ENCODE data around the gene LARP7. TPM values are rescaled to one million over a fixed set of nuclear protein-coding genes. Genes with fewer than 3 reads are reported as not detected.
A peak's percentile ranks its signal among the peaks of the same experiment; 100 is the strongest.
"Not testable (repeated sequence)": the region's sequence is repeated elsewhere in the genome, so short reads cannot be mapped to it uniquely, and the experiment has no call there.

Gene LARP7
- total RNA-seq, 3 donors from 2014 or later (not counting 1 experiment from before 2014, with no cell fraction given): 45.7 to 55.4 (median 48.4) TPM

DNA sequence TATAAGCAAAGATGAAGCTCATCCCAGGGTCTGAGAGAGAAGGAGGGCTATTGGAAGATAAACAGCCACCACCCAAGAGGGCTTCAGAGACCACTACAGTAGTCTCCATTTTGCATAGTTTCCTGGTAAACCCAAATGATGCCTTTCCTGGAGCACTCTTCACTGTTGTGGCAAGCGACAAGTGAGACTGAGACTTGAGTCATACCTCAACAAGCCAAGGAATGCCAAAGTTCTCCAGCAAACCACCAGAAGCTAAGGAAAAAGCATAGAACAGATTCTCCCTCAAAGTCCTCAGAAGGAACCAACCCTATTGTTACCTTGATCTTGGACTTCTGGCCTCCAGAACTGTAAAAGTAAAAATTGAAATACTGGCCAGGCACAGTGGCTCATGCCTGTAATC is 65.9 kb downstream of the LARP7 start:
- Mint-ChIP-seq H3K9me3 (no peaks in the 10 kb centered on the region), H3K36me3 (no peaks in the 10 kb centered on the region), H3K27ac (no peak overlapping the region), H3K27me3 (ENCODE audit: low read depth in 2 of 2) (peaks cover 42 to 58% of the 10 kb centered on the region in 2 donors), H3K4me1 (peaks cover 15% of the 10 kb centered on the region in 2 donors), H3K4me3 (no peak overlapping the region)
- intact Hi-C loops (cut with micrococcal nuclease): no loop called here
- DNase-seq (no peak), ATAC-seq (no peak)
- no peaks in the 10 kb centered on the region for H3K9me3 ChIP-seq (ENCODE audit: control insufficient read depth, insufficient read depth, low read length)
- no peak overlapping the region for H3K27ac ChIP-seq (ENCODE audit: low read length)
- TF ChIP-seq, protein P1, sequence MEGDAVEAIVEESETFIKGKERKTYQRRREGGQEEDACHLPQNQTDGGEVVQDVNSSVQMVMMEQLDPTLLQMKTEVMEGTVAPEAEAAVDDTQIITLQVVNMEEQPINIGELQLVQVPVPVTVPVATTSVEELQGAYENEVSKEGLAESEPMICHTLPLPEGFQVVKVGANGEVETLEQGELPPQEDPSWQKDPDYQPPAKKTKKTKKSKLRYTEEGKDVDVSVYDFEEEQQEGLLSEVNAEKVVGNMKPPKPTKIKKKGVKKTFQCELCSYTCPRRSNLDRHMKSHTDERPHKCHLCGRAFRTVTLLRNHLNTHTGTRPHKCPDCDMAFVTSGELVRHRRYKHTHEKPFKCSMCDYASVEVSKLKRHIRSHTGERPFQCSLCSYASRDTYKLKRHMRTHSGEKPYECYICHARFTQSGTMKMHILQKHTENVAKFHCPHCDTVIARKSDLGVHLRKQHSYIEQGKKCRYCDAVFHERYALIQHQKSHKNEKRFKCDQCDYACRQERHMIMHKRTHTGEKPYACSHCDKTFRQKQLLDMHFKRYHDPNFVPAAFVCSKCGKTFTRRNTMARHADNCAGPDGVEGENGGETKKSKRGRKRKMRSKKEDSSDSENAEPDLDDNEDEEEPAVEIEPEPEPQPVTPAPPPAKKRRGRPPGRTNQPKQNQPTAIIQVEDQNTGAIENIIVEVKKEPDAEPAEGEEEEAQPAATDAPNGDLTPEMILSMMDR (IDR thresholded peaks at IDR 0.05): no peak
- no peaks in the 10 kb centered on the region for H3K36me3 ChIP-seq (ENCODE audit: control insufficient read depth, insufficient read depth, low read length)
- H3K4me3 ChIP-seq (ENCODE audit: low read length): no peak overlapping the region
- WGBS (ENCODE audit: insufficient coverage): 95% methylated on average over 1 of the region's 1 CpG
- peaks cover 30% of the 10 kb centered on the region for H3K27me3 ChIP-seq (ENCODE audit: control insufficient read depth, insufficient read depth, low read length)
- H3K4me1 ChIP-seq (ENCODE audit: control insufficient read depth, insufficient read depth, low read length): peaks cover 13% of the 10 kb centered on the region

DNA sequence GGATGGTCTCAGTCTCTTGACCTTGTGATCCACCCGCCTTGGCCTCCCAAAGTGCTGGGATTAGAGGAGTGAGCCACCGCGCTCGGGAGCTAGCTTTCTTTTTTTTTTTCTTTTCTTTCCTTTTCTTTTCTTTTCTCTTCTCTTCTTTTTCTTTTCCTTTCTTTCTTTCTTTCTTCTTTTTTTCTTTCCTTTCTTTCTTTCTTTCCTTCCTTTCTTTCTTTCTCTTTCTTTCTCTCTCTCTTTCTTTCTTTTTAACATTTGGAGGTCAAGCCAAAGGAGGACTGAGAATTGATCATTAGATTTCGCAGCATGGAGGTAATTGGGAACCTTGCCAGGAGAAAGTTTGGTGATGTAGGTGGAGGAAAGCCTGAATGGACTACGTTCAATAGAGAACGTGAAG is 67.4 kb downstream of the LARP7 start:
- intact Hi-C loops (cut with micrococcal nuclease): no loop called here
- H3K4me3 ChIP-seq (ENCODE audit: low read length): no peak overlapping the region
- 86% methylated on average over 7 of the region's 7 CpGs for WGBS (ENCODE audit: insufficient coverage)
- Mint-ChIP-seq H3K4me1 (peaks cover 15% of the 10 kb centered on the region in 2 donors), H3K27me3 (ENCODE audit: low read depth in 2 of 2) (peaks cover 40 to 58% of the 10 kb centered on the region in 2 donors), H3K9me3 (no peaks in the 10 kb centered on the region), H3K4me3 (peak overlapping the region; percentile 84), H3K36me3 (no peaks in the 10 kb centered on the region), H3K27ac (no peak overlapping the region)
- peaks cover 13% of the 10 kb centered on the region for H3K4me1 ChIP-seq (ENCODE audit: control insufficient read depth, insufficient read depth, low read length)
- DNase-seq: no peak
- TF ChIP-seq, protein P1 (IDR thresholded peaks at IDR 0.05): no peak
- no peaks in the 10 kb centered on the region for H3K36me3 ChIP-seq (ENCODE audit: control insufficient read depth, insufficient read depth, low read length)
- H3K27me3 ChIP-seq (ENCODE audit: control insufficient read depth, insufficient read depth, low read length): peaks cover 39% of the 10 kb centered on the region
- no peaks in the 10 kb centered on the region for H3K9me3 ChIP-seq (ENCODE audit: control insufficient read depth, insufficient read depth, low read length)
- ATAC-seq: no peak
- no peak overlapping the region for H3K27ac ChIP-seq (ENCODE audit: low read length)

DNA sequence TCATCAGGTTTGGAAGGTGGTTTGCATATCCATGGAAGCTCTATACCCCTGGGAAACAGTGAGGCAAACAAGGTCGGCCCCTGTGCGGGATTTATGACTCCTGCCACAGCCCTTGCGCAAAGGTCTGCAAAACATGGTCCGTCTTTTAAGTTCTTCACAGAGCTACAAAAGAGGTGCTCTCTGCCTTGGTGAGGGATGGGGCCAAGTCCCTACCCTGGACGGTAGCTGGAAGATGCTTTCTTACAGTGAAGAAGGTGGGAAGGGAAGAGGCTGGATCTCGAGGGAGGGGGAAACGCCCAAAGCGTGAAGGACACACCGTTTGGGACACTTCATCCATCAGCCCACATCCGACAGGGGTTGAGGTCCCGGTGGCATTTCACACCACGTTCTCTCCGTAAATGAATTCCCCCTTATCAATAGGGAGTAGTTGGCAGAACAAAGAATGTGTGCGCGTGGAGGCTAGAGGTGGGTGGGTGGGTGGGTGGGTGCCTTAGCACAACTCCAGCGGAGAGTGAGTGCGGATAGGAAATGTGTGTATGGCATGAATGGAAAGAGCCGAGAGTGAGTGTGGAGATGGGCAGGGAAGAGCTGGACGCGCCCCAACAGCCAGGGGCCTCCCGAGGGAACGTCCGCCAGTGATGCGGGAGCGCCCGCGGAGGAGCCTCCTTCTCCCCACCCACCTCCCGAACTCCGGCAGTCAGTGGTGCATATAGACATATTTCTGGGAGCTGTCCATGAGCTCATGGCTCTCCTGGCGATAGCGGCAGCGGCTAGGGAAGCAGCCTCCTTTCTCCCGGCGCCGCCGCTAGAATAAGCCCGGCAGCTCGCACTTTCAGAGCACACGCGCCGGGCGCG is 68.3 kb downstream of the LARP7 start:
- TF ChIP-seq, protein P1 (IDR thresholded peaks at IDR 0.05): no peak
- Mint-ChIP-seq H3K4me3 (peak overlapping the region; percentile 84), H3K27me3 (ENCODE audit: low read depth in 2 of 2) (peaks cover 37 to 56% of the 10 kb centered on the region in 2 donors), H3K9me3 (no peaks in the 10 kb centered on the region), H3K4me1 (peaks cover 15% of the 10 kb centered on the region in 2 donors), H3K27ac (no peak overlapping the region), H3K36me3 (no peaks in the 10 kb centered on the region)
- ATAC-seq (peak in 2 of 3 donors; percentile 6 to 38), DNase-seq (peak in 1 of 2 donors; percentile 7)
- no peaks in the 10 kb centered on the region for H3K9me3 ChIP-seq (ENCODE audit: control insufficient read depth, insufficient read depth, low read length)
- peaks cover 44% of the 10 kb centered on the region for H3K27me3 ChIP-seq (ENCODE audit: control insufficient read depth, insufficient read depth, low read length)
- no peak overlapping the region for H3K27ac ChIP-seq (ENCODE audit: low read length)
- H3K4me1 ChIP-seq (ENCODE audit: control insufficient read depth, insufficient read depth, low read length): peaks cover 13% of the 10 kb centered on the region
- H3K36me3 ChIP-seq (ENCODE audit: control insufficient read depth, insufficient read depth, low read length): no peaks in the 10 kb centered on the region
- H3K4me3 ChIP-seq (ENCODE audit: low read length): no peak overlapping the region
- WGBS (ENCODE audit: insufficient coverage): 4% methylated on average over 32 of the region's 43 CpGs
- intact Hi-C loops (cut with micrococcal nuclease): no loop called here

DNA sequence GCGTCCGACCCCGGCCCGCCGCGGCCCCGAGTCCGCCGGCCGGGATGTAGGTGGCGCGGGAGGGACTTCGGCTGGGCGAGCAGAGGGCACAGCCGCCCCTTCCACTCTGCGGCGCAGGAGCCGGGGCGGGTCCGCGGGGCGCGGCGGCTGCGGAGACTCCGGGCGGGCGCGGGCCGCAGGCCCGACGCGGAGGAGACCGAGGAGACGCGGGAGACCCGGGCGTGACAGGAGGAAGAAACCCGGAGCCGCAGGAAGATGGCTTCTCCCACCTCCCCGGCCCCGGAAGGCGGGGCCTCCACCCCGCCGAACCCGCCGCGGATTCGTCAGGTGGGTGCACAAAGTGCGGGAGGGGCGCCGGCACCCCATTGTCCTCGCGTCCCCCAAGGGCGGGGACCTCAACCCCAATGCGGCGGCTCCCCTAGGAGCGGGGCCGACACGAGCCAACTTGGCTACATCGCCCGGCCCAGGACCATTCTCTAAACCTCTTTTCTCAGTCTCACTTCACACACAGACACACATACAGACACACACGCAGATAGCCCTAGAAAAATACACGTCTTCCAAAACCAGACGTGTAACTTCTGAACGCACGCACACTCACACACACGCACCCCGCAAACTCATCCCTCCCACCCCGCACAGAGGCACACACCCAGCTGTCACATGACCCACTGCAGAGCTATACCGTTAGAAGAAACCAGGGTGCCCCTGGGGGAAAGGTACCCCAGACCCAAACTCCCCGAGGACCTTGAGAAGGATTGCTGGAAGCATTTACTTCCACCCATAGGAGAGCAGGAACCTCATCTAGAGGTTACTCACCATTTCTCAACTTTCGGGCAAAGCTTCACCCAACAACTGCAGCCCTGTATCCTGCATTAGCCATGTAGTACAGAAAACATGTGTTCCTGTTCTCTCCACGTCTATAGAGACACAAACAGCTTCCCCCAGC is 69.2 kb downstream of the LARP7 start:
- H3K36me3 ChIP-seq (ENCODE audit: control insufficient read depth, insufficient read depth, low read length); H3K27ac ChIP-seq (ENCODE audit: low read length); intact Hi-C loops (cut with micrococcal nuclease); H3K9me3 ChIP-seq (ENCODE audit: control insufficient read depth, insufficient read depth, low read length); H3K9me3 Mint-ChIP-seq; H3K27ac Mint-ChIP-seq; H3K36me3 Mint-ChIP-seq: not testable (repeated sequence)
- Mint-ChIP-seq H3K4me1 (peaks cover 15% of the 10 kb centered on the region in 2 donors), H3K27me3 (ENCODE audit: low read depth in 2 of 2) (peaks cover 33 to 47% of the 10 kb centered on the region in 2 donors), H3K4me3 (peak overlapping the region; percentile 77)
- Histone ChIP-seq H3K4me1 (ENCODE audit: control insufficient read depth, insufficient read depth, low read length) (peaks cover 13% of the 10 kb centered on the region), H3K27me3 (ENCODE audit: control insufficient read depth, insufficient read depth, low read length) (peaks cover 44% of the 10 kb centered on the region), H3K4me3 (ENCODE audit: low read length) (peak overlapping the region; percentile 45)
- ATAC-seq (peak; percentile 60 to 82 (median 68)), DNase-seq (peak in 1 of 2 donors; percentile 26)
- under 1% methylated on average over 34 of the region's 74 CpGs for WGBS (ENCODE audit: insufficient coverage)
